Stimulated activated CD4-positive, alpha-beta T cell treated with anti-CD3 and anti-CD28 coated beads, Interleukin-1b, Interleukin-23, amount 100 ng/mL, for 48 hours (primary cell): ENCODE measurements around the gene LYSMD3.

Experiments
- DNase-seq: peaks from one replicate; pipeline ENCODE4 v3.0.0-alpha.2; 2020

LYSMD3 gene

DNA sequence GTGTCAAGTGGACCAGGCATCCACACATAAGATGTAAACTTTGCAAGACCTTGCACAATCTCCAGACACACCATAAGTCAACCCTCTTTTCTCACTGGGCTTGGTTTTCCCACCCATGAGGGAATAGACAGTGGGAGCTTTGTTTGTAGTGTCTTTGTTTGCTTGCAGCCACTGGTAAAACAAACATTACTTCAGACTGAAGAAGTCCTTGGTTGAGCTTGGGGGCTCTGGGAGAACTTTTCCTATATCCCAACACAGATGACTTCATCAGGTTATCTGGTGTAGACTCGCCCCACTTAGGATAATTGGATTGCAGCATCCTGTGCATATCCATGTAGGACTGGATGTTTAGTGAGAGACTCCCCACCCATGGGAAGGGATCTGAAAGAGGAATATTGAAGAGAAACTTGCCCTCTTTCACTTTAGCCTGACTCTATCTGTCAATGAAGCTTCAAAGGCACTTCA is 17.7 kb upstream of the LYSMD3 start:
- DNase-seq = no peak

DNA sequence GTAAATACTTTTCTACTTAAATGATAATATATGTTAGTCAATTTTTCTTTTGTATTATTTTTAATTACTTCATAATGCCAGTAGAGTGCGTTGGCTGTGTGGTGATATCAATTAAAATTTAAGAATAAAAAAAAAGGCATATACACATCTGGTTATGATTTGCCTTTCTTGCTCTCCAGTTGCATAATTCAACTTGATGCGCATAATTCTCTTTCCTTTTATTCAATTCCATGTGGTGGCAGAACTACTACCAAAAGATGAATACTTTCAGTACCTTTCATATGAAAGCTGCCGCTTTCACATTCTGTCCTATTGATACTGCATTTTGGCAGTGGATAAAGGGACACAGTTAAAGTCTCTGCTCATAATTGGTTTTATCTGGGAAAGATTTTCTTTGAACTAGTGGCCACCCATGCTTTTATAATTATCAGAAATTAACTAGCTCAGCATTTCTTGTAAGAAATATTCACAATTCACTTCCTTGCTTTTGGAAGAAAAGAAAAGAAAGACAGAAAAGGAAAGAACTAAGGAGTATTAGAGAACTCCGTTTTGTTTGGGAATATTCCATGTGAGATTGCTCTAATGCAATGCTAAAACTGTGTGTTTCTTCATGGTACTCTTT is 16.9 kb upstream of the LYSMD3 start:
- no peak for DNase-seq

- DNase-seq = no peak
Measured at GRCh38 chr5:90545511-90545910, 16.1 kb upstream of the LYSMD3 start.

DNA sequence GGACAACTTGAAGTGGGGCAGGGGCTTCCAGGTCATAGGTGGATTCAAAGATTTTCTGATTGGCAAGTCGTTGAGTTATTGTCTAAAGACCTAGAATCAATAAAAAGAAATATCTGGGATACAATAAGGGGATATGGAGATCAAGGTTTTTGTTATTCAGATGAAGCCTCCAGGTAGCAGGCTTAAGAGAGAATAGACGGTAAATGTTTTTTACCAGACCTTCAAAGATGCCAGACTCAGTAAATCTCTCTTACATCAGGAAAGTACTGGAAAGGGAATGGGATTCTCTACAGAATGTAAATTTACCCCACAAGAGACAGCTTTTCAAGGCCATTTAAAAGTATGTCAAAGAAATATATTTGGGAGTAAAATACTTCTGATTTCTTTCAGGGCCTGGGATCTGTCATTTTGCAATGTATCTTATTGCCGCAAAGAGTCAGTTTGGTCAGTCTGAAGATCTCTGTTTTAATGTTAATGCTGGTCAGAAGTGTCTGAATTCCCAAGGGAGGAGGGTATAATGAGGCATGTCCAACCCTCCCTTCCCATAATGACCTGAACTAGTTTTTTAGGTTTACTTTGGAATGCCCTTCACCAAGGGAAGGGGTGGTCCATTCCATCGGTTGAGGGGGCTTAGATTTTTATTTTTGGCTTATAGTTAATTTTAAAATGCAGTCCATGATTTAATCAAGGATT is 13.6 kb upstream of the LYSMD3 start:
- no peak for DNase-seq

DNA sequence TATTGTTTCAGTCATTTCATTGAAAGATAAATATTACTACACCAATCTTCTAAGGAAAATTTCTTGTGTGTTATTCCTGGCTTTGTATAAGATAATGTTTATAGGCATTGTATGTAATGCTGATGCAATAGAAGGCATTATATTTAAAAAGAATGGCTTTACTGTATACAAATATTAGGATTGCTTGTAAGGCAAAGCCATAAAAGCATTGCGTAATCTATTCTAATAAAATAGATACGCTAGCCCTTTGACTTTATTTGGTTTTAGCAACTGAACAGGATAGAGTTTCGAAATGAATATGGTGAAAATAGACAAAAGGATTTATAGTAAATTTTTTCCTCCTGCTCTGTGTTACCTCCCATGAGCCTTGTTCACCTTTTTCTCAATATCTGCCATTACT is 5.5 kb upstream of the LYSMD3 start:
- no peak for DNase-seq

DNA sequence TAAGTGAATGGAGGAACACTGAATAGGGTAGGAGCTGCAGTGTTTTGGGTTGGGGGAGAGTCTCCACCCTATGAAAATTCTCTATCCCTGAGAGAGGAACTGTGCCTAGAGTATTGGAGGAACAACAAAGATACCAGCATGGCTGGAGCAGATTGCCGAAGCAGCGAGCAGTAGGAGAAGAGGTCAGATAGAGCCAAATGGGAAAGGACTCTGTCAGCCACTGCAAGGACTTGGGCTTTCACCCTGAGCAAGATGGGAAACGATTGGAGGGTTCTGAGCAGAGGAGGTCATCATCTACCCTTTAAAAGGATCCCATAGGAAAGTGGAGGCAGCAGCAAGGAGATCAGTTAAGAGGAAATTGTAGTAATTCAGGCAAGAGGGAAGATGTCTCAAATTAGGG is 4.4 kb upstream of the LYSMD3 start:
- no peak for DNase-seq

DNA sequence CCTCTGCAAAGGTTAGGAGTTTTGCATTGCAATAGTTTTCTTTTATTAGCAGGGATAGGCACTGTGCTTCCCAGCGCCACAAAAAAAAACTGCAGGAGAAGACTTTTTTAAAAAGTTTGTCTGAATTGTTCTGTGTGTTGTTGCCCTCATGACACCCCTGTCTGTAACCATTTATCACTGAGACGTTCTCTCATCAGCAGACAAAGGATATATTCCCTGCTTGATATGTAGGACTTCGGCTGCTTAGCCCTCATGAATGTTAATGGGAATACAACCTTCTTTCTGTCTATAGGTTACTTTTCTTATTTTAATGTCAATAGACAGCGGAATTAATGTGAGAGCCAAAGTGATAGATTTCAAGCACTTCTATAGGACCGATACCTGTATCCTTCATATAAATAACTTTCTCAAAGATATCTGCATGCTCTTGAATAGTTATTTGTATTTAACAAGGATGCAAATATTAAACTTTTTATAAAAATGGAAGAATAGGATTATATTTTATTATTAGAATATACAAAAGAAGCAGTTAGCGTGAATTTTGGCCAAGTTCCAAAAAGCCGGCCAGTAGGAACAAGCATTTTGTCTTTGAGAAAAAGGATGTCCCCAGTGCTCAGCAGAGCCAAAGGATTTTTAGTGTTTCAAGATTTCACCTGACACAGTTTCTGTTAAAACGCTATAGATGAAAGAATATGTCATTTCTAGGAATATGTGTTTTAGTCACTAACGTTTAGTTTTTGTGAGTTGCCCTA is 1.5 kb upstream of the LYSMD3 start:
- DNase-seq = no peak

DNA sequence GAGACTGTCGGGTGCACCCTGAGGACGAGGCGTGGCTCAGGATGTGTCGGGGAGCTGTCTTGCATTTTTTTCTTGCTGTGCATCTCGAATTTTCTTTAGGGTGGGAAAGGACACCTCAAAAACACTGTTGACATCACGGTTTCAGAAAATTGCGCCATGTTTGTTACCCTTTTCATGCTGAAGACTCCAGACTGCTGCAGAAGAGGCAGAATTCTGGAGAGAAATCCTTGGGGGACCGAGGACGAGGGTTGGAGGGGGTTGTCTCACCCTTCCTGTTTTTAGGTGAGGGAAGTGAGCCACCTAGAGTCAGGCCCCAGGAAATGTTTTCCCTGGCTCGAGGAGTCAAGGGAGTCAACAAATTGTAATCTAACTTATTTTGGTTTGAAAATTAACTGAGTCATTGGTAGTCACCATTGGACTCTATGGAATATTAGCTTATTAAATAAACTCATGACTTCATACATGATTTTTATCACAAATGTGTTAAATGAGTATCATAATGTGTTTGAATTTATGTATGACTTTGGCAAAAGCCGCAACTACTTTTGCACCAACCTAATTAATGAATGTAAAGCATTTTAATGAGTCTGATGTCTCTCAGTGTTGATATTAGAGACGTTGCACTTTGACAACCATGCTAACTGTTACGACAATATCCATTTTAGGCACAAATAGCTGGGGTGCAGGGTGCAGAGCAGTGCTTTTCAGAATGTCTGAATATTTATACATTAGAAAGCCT is 724 bp upstream of the LYSMD3 start:
- DNase-seq = peak; percentile 64

- DNase-seq = peak; percentile 10
Measured at GRCh38 chr5:90528601-90529193, 687 bp downstream of the LYSMD3 start.

- DNase-seq = no peak
Measured at GRCh38 chr5:90519081-90519480, 10.3 kb downstream of the LYSMD3 start.

DNA sequence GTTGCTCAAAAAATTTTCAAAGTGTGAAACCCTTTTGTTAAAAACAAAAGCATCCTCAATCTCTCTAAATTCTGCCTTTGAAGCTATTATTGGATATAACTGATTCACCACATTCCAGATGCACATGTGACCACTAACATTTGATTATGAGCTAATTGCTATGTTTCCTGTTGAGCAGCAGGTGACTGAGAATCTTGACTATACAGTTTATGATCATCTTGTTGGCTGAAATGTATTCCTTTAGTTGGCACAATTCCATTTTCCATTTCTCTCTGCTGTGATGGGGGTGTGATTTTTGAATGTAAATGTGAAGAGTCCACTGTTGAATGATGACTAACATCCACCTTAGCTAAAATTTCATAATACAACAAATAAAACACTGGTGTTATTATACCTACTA is 10.7 kb downstream of the LYSMD3 start:
- no peak for DNase-seq

DNA sequence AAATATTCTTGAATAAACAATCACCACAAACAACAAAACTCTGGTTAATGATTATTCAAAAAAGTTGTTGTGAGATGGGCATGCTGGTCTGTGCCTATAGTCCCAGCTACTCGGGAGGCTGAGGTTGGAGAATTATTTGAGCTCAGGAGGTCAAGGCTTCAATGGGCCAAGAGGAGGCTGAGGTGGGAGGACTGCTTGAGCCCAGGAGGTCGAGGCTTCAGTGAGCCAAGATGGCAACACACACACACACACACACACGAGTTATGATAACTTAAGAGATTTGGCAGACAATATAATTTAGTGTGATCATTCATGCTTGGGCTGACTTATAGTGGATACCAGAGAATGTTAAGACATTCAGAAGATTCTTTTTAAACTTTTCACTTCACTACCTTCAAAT is 14.9 kb downstream of the LYSMD3 start:
- DNase-seq = no peak

DNA sequence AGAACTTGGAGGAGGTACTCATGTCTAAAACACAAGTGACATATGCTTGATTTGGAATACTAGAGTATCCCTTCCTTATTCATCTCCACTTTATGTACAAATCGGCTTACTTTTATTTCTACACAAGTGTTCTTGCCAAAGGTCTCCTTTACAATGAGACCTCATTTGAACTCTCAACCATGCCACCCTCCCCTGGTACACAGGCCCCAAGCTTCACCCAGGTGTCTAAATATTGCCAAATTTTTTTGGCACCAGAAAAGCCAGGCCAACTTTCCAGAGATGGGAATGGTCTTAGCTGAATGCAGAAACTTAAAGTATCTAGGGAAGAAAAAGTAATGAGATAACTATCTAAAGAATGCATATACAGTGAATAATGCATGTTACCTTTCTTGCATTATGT is 18.9 kb downstream of the LYSMD3 start:
- no peak for DNase-seq

- no peak for DNase-seq
Measured at GRCh38 chr5:90506221-90506620, 23.2 kb downstream of the LYSMD3 start.

DNA sequence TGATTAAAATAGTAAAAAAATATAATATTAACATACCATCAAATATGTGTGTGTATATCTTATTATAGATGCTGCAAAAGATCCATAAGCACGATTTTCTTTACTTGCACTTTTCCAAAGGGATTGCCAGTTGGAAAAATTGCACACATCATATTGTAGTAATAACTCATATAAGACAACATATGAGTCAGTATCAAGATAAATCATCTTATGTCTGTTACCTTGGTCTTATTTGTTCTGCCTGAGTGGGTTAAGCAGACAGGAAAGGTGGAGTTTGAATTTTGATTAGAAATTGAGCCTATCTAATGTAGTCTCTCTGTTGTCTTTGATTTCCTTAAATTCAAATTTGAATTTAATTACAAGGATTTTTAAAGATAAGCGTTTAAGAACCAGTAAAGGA is 24.6 kb downstream of the LYSMD3 start:
- DNase-seq = no peak

DNA sequence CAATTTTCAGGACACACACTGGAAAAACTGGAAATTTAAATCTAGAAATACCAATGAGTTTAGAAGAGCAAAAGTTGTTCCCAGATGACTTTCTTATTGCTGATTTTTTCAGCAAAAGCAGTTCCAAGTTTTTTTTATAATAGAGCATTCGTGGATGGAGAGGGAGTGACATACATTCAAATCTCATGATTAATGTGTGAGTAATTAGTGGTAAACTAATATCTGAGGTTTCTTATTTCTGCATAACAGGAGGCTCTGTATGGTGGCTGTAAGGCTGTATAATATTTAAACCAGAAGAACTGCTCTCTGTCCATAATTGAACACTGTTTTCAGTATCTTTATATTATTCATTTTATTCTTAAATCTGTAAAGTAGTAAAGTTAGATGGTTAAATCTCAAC is 25.8 kb downstream of the LYSMD3 start:
- DNase-seq = no peak

DNA sequence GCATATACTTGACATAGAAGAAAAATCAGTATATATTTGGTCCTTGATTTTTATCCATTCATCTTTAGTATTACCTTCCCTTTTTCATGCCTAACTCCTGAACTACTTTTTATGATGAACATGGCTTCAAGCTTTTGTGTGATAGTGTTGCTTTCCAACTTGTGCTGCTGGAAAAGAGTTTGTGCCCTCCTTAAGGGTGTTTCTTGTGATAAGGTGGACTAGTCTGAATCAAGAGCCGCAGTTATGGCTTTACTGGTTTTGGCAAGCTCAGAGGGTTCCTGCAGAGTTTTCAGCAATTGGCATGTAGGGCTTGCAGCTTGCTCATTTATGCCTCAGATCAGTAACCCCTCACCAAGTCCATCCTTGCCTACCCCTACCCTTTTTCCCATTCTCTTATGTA is 34.2 kb downstream of the LYSMD3 start:
- DNase-seq = no peak

DNA sequence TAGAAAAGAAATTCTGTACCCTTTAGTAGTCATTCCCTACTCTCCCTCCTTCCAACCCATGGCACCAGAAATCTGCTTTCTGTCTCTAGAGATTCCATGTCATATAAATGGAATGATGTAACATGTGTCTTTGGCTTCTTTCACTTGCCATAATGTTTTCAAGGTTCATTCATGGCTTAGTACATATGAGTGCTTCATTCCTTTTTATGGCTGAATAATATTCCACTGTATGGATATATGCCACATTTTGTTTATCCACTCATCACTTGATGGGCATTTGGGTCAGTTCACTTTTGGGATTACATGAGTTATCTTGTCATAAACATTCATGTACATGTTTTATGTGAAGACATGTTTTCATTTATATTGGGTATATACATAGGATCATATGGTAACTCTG is 35.3 kb downstream of the LYSMD3 start:
- DNase-seq = no peak

DNA sequence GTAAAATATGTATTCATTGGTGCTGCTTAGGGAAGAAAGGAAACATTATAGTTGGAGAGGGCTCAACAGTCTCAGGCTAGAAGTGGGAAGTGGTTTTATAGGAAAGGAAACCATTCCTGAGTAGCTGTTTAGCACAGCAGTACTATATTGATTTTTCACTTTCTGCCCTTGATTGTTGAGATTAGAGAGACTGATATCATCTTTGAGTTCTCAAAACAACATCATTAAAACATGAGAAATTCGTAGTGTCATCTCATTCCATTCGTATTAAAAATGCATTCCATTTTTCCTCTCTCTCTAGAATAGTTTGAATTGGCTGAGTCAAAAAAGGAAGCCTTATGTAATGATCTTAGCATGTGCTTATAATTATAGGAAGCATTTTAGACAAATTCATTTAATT is 40.6 kb downstream of the LYSMD3 start:
- DNase-seq = no peak

DNA sequence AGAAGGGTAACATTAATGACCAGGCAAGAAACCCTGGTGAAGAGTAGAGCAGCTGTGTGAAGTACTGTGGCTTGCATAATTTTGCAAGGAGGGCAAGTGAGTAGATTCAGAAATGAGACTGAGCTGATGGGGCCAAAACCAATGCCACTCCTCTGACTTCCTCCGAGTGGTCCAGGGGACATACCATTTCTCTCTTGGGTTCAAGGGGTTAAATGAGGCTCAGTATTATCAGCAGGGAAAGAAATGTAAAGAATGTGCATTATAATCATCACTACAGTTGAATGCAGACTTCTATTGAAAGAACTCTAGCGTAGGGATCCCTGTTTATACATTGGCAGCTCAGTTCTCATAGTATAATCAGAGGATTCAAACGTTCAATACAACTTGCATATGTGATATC is 44.8 kb downstream of the LYSMD3 start:
- no peak for DNase-seq

DNA sequence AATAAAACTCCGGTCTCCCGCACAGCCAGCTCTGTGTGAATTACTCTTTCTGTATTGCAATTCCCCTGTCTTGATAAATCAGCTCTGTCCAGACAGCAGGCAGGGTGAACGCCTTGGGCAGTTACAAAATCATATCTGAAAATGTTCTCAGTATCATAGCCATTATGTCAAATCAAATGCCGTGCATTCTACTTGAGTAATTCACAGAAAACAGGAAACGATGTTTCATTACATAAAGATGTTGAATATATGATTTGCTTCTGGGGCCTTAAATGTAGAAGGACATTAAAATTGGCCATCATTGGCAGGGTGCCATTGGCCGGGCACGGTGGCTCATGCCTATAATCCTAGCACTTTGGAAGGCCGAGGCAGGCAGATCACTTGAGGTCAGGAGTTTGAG is 46.2 kb downstream of the LYSMD3 start:
- DNase-seq = no peak

GRCh38 chr5:90480699-90481098 is 48.7 kb downstream of the LYSMD3 start:
- no peak for DNase-seq
